Raji (cell line): ENCODE data around the gene GABPB1.

Experiments
- POLR2A ChIP-seq: IDR thresholded peaks from 2 replicates; pipeline ENCODE4 v1.6.1; 2011; ENCODE audit warnings: low read depth, low read length, control low read depth; ENCODE audit not compliant: insufficient read depth

The GABPB1 gene

GRCh38 chr15:50307799-50308198 is 47.2 kb downstream of the GABPB1 start:
- no peak for TF ChIP-seq POLR2A

DNA sequence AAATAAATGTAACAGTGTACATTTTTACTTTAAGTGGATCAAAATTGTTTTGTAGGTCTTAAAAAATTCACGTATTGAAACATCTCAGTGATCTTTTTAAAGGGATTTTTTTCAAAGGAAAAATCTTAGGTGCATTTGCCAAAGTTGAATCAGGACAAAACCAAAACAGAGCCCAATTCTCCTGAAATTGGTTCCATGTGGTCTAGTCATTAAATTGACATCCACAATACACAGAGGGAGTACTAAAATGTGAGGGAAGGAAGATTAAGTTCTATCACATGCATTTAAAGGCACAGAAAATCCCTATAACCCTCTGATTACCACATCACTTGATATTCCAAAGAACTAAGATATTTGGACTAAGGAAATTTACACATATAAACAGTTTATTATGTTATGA is 50.2 kb downstream of the GABPB1 start:
- TF ChIP-seq POLR2A: no peak

DNA sequence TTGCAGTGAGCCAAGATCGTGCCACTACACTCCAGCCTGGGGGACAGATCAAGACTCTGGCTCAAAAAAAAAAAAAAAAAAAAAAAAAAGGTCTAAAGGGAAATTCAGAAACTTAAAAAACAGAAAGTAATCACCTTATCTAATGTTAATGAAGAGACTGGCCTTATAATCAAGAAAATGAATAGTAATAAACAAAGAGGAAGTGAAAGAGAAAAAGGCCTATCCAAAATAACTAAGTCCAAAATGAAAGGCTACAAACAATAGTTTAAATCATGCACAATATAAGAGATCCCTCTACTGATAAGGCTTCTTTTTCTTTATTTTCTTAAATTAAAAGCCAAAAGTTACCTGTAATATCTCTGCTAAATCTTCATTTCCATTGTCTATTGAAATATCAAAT is 52.4 kb downstream of the GABPB1 start:
- TF ChIP-seq POLR2A: no peak

DNA sequence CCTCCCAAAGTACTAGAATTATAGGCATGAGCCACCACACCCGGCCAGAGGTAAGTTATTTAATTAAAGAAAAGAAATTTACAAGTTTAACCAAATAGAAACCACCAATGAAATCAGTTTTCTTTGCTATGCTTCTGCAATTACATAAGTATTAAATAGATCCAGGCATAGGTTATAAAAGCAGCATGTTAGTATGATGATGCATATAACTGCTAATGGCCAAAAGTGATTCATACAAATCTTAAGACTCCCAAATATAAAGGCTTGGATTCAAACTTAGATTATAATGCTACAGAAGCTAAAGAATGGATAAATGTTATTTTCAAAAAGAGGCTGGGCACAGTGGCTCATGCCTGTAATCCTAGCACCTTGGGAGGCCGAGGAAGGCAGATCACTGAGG is 56.7 kb downstream of the GABPB1 start:
- TF ChIP-seq POLR2A: no peak

DNA sequence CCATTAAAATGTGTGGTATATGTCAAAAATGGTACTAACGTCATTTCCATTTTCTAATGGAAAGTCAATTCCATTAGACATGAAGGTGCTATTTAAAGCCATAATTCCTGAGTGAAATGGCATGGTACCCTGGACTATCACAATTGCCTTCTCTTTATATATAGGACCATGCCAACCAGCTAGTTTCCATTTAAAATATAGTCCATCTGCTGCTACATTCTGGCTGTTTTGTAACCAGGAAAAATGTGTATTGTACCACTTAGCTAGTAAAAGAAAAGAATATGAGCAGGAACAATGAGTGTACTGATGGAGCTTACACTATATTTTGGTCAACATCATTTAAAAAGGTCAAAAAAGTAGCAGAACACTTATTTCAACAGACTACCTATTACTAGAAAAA is 59.0 kb downstream of the GABPB1 start:
- TF ChIP-seq POLR2A: no peak

- TF ChIP-seq POLR2A: no peak
Measured at GRCh38 chr15:50289749-50290148, 65.2 kb downstream of the GABPB1 start.

DNA sequence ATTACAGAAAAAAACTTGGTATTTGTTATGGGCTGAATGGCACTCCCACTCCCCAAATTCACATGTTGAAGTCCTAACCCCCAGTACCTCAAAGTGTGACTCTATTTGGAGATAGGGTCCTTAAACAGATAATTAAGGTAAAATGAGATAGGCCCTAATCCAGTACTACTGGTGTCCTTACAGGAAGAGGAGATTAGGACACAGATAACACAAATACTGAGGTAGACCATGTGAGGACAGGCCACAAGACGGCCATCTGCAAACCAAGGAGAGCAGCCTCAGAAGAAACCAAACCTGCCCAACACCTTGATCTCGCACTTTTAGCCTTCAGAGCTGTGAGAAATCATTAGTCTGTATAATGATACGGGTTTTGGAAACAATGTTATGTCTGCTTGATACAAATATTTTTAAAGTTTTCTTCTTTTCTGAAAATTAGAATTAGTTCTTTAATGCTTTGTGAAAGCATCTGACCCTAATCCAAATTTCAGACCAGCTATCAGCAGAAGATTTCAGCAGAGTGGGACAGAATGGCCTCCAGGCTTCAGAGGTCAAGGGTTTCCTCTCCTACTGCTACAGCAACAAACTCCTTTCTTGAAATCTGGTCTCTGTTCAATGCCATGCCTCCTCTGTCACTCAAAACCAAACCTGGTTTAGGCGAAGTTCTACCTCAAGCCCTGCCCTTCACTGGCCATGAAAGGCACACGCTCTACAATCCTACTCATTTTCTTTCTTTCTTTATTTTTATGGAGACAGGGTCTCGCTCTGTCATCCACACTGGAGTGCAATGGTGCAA is 67.5 kb downstream of the GABPB1 start:
- TF ChIP-seq POLR2A: no peak

DNA sequence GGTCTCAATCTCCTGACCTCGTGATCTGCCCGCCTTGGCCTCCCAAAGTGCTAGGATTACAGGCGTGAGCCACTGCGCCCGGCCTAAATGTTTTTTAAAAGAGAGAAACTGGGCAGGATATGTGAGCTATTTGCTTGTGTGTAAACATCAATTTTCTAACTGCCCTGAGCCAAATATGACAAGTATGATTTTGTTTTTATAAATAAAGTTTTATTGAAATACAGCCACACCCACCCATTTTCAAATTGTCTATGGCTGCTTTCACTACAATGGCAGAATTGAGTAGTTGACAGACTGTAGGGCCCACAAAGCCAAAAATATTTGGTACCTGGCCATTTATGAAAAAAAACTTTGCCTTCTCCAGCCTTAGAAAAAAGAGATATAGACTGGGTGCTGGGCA is 73.6 kb downstream of the GABPB1 start:
- no peak for TF ChIP-seq POLR2A

DNA sequence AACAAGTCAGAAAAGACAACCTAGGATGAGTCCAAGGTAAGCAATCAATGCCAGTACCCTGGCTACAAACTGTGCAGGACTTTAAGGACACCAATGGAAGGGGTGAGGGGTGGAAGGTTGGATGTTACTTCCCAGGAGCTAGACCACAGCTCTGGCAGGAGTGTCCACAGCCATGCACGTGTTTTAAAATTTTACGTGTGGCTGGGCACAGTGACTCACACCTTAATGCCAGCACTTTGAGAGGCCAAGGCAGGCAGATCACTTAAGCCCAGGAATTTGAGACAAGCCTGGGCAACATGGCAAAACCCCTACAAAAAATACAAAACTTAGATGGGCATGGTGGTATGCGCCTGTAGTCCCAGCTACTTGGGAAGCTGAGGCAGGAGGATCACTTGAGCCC is 74.7 kb downstream of the GABPB1 start:
- no peak for TF ChIP-seq POLR2A

- no peak for TF ChIP-seq POLR2A
Measured at GRCh38 chr15:50278496-50278895, 76.5 kb downstream of the GABPB1 start.

- TF ChIP-seq POLR2A: no peak
Measured at GRCh38 chr15:50277370-50277769, 77.6 kb downstream of the GABPB1 start.

GRCh38 chr15:50275908-50276307 is 79.1 kb downstream of the GABPB1 start:
- no peak for TF ChIP-seq POLR2A

GRCh38 chr15:50275091-50275490 is 79.9 kb downstream of the GABPB1 start:
- no peak for TF ChIP-seq POLR2A

GRCh38 chr15:50267577-50267976 is 87.4 kb downstream of the GABPB1 start:
- TF ChIP-seq POLR2A: no peak

DNA sequence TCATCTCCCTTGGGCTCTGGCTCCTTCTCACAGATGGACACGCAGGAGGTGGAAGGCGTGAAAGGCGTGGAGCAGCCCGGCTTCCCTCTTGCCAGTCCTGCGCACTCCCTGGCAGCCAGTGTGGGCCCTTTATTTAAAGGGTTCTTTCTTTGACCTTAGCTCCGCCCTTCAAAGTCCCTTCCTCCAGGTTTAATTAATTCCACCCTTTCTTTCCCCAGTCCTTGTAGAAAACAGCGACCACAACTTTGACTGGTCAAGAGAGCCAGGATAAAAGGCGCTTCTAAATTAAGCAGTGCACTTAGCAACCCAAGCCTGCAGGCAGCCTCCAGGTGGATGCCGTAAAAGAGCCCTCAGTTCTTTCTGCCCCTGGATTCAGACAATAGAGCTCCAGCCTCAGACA is 89.4 kb downstream of the GABPB1 start, which contains the start of gene HDC:
TSS of gene HDC (minus strand) at position 107 of the 400 bp plus-strand sequence. CDS start at position 4, 103 bp downstream.
- no peak for TF ChIP-seq POLR2A

GRCh38 chr15:50262533-50262932 is 92.5 kb downstream of the GABPB1 start:
- no peak for TF ChIP-seq POLR2A

- TF ChIP-seq POLR2A: no peak
Measured at GRCh38 chr15:50261981-50262380, 93.0 kb downstream of the GABPB1 start.
